NB4 (cell line): Measurements from ENCODE around the gene CD300LF.

Source experiments
- MYC ChIP-seq: IDR thresholded peaks from 2 replicates; pipeline ENCODE4 v1.6.1; 2011; ENCODE audit warnings: low read depth, low read length
- POLR2A ChIP-seq: IDR thresholded peaks from 2 replicates; pipeline ENCODE4 v1.6.1; 2011; ENCODE audit warnings: mild to moderate bottlenecking; ENCODE audit not compliant: insufficient read length; ENCODE audit errors: extremely low read depth
- TF ChIP-seq, protein P1 (sequence below): IDR thresholded peaks from one replicate; pipeline ENCODE4 v1.5.1; 2012; ENCODE audit warnings: low read depth, low read length
- TF ChIP-seq, protein P2 (sequence below): IDR thresholded peaks from 2 replicates; pipeline ENCODE4 v1.6.1; 2011; ENCODE audit warnings: low read depth, low read length

DNA sequence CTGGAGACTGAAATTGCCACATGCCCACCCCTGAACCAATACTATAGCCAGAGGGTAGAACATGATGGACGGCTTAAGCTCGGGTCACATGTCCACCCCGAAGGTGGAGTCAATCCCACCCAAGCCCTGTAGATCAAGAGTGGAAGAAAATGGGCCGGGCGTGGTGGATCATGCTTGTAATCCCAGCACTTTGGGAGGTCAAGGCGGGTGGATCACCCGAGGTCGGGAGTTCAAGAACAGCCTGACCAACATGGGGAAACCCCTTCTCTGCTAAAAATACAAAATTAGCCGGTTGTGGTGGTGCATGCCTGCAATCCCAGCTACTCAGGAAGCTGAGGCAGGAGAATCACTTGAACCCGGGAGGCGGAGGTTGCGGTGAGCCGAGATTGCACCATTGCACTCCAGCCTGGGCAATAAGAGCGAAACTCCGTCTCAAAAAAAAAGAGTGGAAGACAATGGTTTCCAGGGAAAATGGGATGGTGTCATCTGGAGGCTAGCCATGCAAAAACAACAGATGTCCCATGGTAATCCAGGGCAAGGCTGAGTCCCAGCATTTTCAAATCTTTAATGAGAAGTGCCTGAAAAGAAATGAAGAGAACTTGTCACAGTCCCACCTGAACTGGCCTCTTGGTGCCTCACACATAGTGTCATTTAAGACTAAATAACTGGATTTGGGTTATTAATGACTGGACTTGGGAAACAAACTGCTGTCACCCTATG, 30.1 kb downstream of the CD300LF start:
- TF ChIP-seq POLR2A (no peak), MYC (no peak)
- TF ChIP-seq, protein P1, sequence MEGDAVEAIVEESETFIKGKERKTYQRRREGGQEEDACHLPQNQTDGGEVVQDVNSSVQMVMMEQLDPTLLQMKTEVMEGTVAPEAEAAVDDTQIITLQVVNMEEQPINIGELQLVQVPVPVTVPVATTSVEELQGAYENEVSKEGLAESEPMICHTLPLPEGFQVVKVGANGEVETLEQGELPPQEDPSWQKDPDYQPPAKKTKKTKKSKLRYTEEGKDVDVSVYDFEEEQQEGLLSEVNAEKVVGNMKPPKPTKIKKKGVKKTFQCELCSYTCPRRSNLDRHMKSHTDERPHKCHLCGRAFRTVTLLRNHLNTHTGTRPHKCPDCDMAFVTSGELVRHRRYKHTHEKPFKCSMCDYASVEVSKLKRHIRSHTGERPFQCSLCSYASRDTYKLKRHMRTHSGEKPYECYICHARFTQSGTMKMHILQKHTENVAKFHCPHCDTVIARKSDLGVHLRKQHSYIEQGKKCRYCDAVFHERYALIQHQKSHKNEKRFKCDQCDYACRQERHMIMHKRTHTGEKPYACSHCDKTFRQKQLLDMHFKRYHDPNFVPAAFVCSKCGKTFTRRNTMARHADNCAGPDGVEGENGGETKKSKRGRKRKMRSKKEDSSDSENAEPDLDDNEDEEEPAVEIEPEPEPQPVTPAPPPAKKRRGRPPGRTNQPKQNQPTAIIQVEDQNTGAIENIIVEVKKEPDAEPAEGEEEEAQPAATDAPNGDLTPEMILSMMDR = no peak
- TF ChIP-seq, protein P2, sequence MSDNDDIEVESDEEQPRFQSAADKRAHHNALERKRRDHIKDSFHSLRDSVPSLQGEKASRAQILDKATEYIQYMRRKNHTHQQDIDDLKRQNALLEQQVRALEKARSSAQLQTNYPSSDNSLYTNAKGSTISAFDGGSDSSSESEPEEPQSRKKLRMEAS = no peak
